ENCODE measurements around the gene PCNX2. TPM values are rescaled to one million over a fixed set of nuclear protein-coding genes. Genes with fewer than 3 reads are reported as not detected.

PCNX2 gene
- total and polyA plus RNA-seq, 2 experiments from 2014 or later = 5.0 to 13.7 TPM

DNA sequence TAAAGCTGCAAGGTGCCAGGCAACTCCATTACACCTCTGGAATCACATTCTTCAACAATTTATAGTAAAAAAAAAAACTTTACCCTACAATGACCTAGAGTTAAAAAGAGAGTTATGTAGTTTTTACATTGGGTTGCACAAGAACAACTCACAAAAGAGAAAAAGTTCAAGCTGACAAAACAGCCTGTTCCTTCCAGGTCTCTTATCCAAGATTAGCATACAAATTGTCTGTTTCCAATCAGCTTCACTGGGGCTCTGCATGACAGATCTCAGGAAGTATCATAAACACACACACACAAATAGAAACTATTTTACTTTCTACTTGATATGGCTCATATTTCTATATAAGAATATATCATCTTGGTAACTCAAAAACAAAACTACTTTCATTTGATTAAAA lies 154.6 kb downstream of the PCNX2 start:
- DNase-seq = no peak
- Histone ChIP-seq H3F3A (ENCODE audit: insufficient read depth) (no peaks in the 10 kb centered on the region), H3K4me1 (ENCODE audit: insufficient read depth) (no peaks in the 10 kb centered on the region), H3K9ac (no peak overlapping the region), H3K36me3 (ENCODE audit: low read depth) (no peaks in the 10 kb centered on the region), H3K4me2 (ENCODE audit: unreplicated experiment) (no peak overlapping the region), H3K27ac (no peak overlapping the region), H3K27me3 (replicated peaks; ENCODE audit: insufficient read depth) (no peaks in the 10 kb centered on the region), H4K20me1 (ENCODE audit: insufficient read depth) (no peaks in the 10 kb centered on the region), H2AFZ (no peak overlapping the region), H3K9me3 (ENCODE audit: low read depth) (no peaks in the 10 kb centered on the region), H3K79me2 (ENCODE audit: insufficient read depth) (no peaks in the 10 kb centered on the region), H3K4me3 (no peak overlapping the region), H3K9me2 (ENCODE audit: insufficient read depth) (no peaks in the 10 kb centered on the region)
- TF ChIP-seq EZH2 (IDR thresholded peaks at IDR 0.05; ENCODE audit: insufficient read depth, poor library complexity, severe bottlenecking) (no peak), EZH2phosphoT487 (IDR thresholded peaks at IDR 0.05; ENCODE audit: insufficient read depth, low read depth) (no peak)
- in situ Hi-C loops (cut with MboI) = no loop called here

DNA sequence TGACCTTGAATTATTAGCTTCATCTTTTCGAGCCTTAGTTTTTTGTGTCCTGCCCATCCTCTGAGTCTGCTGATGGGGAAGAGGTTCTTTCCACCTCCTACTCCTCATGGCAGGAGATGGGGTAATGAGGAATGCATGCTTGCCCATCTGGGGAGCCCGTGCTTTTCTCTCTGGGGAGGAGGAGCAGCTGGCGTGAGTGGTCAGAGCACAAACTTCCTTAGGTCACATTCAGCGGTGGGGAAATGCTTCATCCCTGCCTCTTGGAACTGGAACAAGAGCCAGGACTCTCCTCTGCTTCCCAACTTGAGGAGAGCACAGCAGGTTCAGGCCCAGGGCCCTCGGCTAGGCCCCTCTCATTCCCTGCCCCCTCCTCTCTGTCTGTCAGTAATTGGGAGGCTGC lies 155.0 kb downstream of the PCNX2 start:
- DNase-seq = no peak
- Histone ChIP-seq H3K9ac (no peak overlapping the region), H3K9me2 (ENCODE audit: insufficient read depth) (no peaks in the 10 kb centered on the region), H2AFZ (no peak overlapping the region), H3K4me1 (ENCODE audit: insufficient read depth) (no peaks in the 10 kb centered on the region), H3K79me2 (ENCODE audit: insufficient read depth) (no peaks in the 10 kb centered on the region), H3K27ac (no peak overlapping the region), H3F3A (ENCODE audit: insufficient read depth) (no peaks in the 10 kb centered on the region), H3K4me2 (ENCODE audit: unreplicated experiment) (no peak overlapping the region), H3K9me3 (ENCODE audit: low read depth) (no peaks in the 10 kb centered on the region), H4K20me1 (ENCODE audit: insufficient read depth) (no peaks in the 10 kb centered on the region), H3K36me3 (ENCODE audit: low read depth) (no peaks in the 10 kb centered on the region), H3K27me3 (replicated peaks; ENCODE audit: insufficient read depth) (no peaks in the 10 kb centered on the region), H3K4me3 (no peak overlapping the region)
- WGBS, 2 experiments (ENCODE audit: low coverage in 1 of 2, low lambda C conversion rate in 2 of 2, missing lambda C conversion rate in 2 of 2) = 64 to 72% methylated on average over 5 of the region's 5 CpGs
- in situ Hi-C loops (cut with MboI) = no loop called here
- TF ChIP-seq EZH2 (IDR thresholded peaks at IDR 0.05; ENCODE audit: insufficient read depth, poor library complexity, severe bottlenecking) = no peak
- TF ChIP-seq EZH2phosphoT487 (IDR thresholded peaks at IDR 0.05; ENCODE audit: insufficient read depth, low read depth) = no peak

DNA sequence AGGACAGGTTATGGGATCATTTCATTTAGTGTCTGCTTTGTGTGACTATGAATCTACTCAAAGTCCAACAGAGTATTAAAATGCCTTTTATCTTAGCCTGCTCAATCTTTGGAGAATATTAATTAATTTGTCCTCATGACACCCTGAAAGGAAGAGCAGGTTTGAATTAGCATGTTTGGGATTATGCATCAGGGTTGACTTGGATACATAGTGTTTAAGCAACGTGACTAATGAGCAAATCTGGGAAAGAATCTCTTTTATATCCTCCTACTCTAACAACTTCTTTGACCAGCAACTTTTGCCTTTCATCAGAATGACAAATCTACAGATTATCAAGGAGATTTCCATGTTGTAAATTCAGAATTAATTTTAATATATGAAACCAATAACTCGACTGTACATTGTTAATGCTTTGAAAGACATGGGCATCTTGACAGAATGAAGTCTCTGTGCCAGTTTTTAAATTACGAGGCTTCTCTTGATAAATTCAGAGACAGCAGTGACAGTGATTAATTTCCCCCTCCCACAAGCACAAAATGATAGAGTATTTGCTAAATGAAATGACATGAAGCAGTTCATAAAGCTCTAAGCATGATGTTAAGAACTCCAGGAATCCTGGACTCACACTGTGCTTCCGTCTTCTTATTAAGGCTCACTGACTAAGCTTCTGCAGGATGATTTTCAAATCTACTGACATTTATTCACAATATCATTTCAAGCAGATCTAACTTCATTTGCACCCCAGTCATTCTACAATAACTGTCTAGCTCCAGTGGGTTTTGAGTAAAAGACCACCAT lies 156.5 kb downstream of the PCNX2 start:
- H3K4me1 ChIP-seq (ENCODE audit: insufficient read depth) = no peaks in the 10 kb centered on the region
- 0 out of 2 replicates have a peak, but pooled peaks cover 5% of the 10 kb centered on the region for H3K36me3 ChIP-seq (ENCODE audit: low read depth)
- no peaks in the 10 kb centered on the region for H3K79me2 ChIP-seq (ENCODE audit: insufficient read depth)
- no peaks in the 10 kb centered on the region for H3F3A ChIP-seq (ENCODE audit: insufficient read depth)
- DNase-seq = peak; percentile 18
- H2AFZ ChIP-seq = no peak overlapping the region
- H3K4me2 ChIP-seq (ENCODE audit: unreplicated experiment) = no peak overlapping the region
- TF ChIP-seq EZH2 (IDR thresholded peaks at IDR 0.05; ENCODE audit: insufficient read depth, poor library complexity, severe bottlenecking) (no peak), EZH2phosphoT487 (IDR thresholded peaks at IDR 0.05; ENCODE audit: insufficient read depth, low read depth) (no peak)
- no peaks in the 10 kb centered on the region for H3K27me3 ChIP-seq (replicated peaks; ENCODE audit: insufficient read depth)
- no peak overlapping the region for H3K4me3 ChIP-seq
- no peak overlapping the region for H3K9ac ChIP-seq
- H3K9me3 ChIP-seq (ENCODE audit: low read depth) = no peaks in the 10 kb centered on the region
- in situ Hi-C loops (cut with MboI) = no loop called here
- no peaks in the 10 kb centered on the region for H4K20me1 ChIP-seq (ENCODE audit: insufficient read depth)
- WGBS, 2 experiments (ENCODE audit: low coverage in 1 of 2, low lambda C conversion rate in 2 of 2, missing lambda C conversion rate in 2 of 2) = 65 to 68% methylated on average over 4 of the region's 4 CpGs
- H3K27ac ChIP-seq = no peak overlapping the region
- H3K9me2 ChIP-seq (ENCODE audit: insufficient read depth) = no peaks in the 10 kb centered on the region

DNA sequence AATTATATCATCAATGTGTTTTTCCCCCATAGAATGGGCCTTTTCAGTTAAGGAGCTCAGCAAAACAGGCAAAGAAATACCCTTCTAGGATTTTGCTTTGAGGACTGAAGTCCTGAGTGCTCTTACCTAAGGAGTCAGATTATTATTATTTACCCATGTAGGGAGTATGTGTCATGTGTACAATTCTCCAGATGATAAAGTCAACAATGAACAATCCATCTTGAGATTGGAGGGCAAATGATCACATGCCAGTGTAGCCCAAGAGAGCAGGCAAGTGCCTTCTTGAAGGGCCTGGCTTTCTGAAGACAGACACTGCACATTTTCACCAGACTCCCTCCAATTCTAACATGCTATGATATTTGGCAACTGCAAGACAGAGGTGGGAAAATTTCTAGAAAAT lies 159.7 kb downstream of the PCNX2 start:
- Histone ChIP-seq H3K9ac (no peak overlapping the region), H4K20me1 (ENCODE audit: insufficient read depth) (no peaks in the 10 kb centered on the region), H3K4me2 (ENCODE audit: unreplicated experiment) (no peak overlapping the region), H3K4me3 (no peak overlapping the region), H3K4me1 (ENCODE audit: insufficient read depth) (no peaks in the 10 kb centered on the region), H3K27ac (no peak overlapping the region), H3K79me2 (ENCODE audit: insufficient read depth) (no peaks in the 10 kb centered on the region), H2AFZ (no peak overlapping the region), H3F3A (ENCODE audit: insufficient read depth) (no peaks in the 10 kb centered on the region), H3K27me3 (replicated peaks; ENCODE audit: insufficient read depth) (no peaks in the 10 kb centered on the region), H3K36me3 (ENCODE audit: low read depth) (0 out of 2 replicates have a peak, but pooled peaks cover 5% of the 10 kb centered on the region), H3K9me2 (ENCODE audit: insufficient read depth) (no peaks in the 10 kb centered on the region), H3K9me3 (ENCODE audit: low read depth) (no peaks in the 10 kb centered on the region)
- no peak for DNase-seq
- no peak for TF ChIP-seq EZH2phosphoT487 (IDR thresholded peaks at IDR 0.05; ENCODE audit: insufficient read depth, low read depth)
- no peak for TF ChIP-seq EZH2 (IDR thresholded peaks at IDR 0.05; ENCODE audit: insufficient read depth, poor library complexity, severe bottlenecking)
- in situ Hi-C loops (cut with MboI) = no loop called here

Data from GM23248 (cell line).